SK-N-MC (cell line): Measurements from ENCODE around the gene CELF2.

Experiments
- EZH2 ChIP-seq: fragments of 200-600 bp; sonication (generic); IDR thresholded peaks from one replicate; pipeline ENCODE4 v1.6.1; 2017; ENCODE audit warnings: antibody characterized with exemption
- FOXP2 ChIP-seq: optimal IDR thresholded peaks from 2 replicates; pipeline ENCODE3; 2011; ENCODE audit warnings: mild to moderate bottlenecking, moderate library complexity; ENCODE audit not compliant: insufficient read depth; ENCODE audit errors: extremely low read length, control extremely low read depth
- POLR2AphosphoS5 ChIP-seq: IDR thresholded peaks from 2 replicates; pipeline ENCODE4 v1.6.1; 2012; ENCODE audit warnings: mild to moderate bottlenecking, low read depth, low read length, borderline replicate concordance

DNA sequence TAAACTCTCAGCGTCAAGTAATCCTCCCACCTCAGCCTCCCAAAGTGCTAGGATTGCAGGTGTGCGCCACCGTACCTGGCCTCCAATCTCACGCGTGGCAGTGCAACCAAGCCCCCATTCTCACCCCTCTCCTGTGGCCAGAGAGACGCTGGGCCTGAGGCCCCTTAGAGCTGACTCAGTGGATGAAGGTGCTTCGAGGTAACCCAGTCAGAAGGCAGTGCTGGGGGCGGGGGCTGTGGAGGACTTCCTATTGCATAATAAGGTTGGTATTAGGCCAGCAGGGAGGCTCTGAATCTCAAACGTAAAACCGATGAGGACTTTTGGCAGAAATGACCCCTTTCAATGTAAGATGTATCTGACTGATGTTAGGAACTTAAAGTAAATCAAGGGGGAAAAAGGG, 364.5 kb downstream of the CELF2 start:
- TF ChIP-seq POLR2AphosphoS5 (no peak), EZH2 (no peak), FOXP2 (no peak)
